ENCODE data around the gene CLPTM1.
"Not testable (repeated sequence)": the region's sequence is repeated elsewhere in the genome, so short reads cannot be mapped to it uniquely, and the experiment has no call there.

CLPTM1 gene

GRCh38 chr19:44942067-44942571 is 13.1 kb upstream of the CLPTM1 start, which contains the start of gene APOC4:
TSS of gene APOC4 (plus strand) at chr19:44942237. CDS start at chr19:44942278, 41 bp downstream.
- no peak for DNase-seq

DNA sequence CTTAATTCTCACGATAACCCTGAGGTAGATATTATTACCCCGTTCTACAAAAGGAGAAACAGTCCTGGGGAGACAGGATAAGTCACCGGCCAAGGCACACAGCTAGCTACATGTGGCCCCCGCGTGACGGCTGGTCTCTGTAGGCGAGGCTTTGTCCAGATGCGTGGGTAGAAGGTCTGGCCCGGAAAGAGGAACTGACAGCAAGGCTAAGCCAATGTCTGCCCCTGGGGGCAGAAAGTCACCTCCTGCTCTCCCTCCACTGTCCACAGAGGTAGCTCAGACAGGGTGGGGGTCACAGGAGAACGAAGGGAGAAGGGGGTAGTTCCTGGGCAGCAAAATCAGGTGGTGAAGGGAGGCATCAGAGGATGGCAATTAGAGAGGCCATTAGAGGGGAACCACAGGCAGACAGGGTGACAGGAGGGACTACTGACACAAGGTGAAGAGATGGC is 11.4 kb upstream of the CLPTM1 start:
- no peak for DNase-seq

GRCh38 chr19:44947041-44947581 is 8.1 kb upstream of the CLPTM1 start:
- no peak for DNase-seq

- no peak for DNase-seq
These were observed 6.9 kb upstream of the CLPTM1 start for GRCh38 chr19:44948237-44948636.

- no peak for DNase-seq
These were observed 6.3 kb upstream of the CLPTM1 start for GRCh38 chr19:44948763-44949374.

DNA sequence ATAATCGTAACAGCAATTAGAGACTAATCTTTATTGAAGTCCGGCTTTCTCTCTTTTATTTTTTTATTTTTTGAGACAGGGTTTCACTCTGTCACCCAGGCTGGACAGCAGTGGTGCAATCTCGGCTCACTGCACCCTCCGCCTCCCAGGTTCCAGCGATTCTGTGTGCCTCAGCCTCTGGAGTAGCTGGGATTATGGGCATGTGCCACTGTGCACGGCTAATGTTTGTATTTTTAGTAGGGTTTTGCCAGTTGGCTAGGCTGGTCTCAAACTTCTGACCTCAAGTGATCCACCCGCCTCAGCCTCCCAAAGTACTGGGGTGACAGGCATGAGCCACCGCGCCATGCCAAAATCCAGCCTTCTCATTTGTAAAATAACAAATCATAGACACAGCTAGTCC is 5.6 kb upstream of the CLPTM1 start:
- no peak for DNase-seq

DNA sequence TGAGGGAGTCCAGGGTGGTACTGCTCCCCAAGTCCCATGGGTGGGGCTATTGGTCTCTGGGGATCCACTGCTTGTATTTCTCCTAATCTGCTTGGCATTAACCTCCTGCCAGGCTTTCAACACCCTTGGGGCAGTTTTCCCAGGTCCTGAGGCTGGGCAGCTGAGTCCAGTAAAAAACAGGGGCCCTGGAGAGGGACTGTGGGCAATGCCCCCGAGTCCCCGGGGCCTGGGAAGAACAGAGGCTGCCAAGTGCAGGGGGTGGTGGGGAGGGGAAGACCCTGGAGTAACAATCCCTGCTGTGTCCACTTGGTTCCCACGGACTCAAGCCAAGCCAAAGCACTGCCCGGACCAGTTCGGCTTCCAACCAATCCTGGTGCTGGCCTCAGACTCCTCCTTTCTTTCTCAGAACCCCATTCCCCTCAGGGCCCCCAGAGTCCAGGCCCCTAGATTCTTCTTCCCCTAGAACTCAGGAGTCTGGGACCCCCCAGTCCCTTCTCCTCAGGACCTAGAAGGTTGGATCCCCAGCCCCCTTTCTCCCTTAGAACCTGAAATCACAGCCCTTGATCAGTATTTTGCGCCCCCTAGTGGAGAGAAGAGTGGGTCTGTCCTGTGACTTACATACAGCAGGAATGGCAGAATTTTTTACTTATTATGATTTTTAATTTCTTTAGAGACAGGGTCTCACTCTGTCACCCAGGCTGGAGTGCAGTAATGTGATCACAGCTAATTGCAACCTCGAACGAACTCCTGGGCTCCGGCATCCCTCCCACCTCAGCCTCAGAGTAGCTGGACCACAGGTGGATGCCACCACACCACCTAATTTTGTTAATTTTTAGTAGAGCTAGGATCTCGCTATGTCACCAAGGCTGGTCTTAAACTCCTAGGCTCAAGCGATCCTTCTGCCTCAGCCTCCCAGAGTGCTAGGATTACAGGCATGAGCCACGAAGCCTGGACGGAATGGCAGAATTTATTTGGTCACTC is 3.7 kb upstream of the CLPTM1 start:
- DNase-seq, result peak; percentile 52

DNA sequence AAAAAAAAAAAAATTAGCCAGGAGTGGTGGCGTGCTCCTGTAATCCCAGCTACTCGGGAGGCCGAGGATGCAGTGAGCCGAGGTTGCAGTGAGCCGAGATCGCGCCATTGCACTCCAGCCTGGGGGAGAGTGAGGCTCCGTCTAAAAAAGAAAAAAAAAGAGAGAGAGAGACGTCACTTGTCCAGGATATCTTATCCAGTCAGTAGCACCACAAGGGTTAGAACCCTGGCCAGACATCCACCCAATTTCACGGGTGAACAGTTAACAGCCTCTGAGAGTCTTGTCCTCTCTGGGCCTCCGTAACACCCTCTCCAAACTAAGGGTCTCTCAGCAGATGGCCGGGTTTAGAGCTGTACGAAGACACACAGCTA is 917 bp upstream of the CLPTM1 start:
- no peak for DNase-seq

DNA sequence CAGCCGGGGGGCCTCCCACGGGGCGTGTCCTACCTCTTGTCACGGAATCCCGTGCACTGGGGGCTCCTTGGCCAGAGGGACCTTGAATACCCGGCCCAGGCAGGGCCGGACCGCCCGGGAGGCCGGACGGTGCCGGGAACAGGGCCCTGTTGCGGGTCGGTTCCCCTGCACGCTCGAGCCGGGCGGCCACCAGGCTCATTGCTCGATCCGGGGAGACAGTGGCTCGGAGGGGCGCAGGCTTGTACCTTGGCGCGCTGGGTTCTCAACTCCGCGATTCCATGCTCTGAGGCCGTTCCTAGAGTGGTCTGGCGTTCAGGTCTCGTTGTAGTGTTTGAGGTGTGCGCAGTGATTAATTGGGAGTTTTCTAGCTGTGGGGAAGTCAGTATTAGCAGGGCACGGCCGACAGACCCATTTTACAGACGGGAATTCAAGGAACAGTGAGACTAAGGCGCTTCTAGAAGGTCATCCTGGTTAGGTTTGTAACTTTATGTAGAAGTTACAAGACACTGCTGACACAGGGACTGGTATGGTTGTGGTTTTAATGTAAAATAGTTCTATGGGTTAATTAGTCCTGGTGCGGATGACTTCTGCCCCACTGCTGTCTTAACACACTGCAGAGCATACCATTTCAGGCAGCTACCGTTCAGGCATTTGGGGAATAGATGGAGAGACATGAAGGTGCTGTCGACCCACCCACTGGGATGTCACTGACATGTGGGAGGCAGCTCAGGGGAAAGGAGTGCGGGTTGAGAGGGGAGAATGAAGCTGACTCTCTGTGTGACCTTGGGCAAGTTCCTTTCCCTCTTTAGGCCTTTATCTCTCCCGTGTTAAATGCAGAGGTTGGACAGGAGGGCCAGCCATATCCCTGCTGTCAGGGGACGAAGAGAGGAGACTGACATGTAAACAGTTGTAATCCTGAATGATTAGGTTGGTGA is 592 bp downstream of the CLPTM1 start:
- no peak for DNase-seq

- no peak for DNase-seq
These were observed 2.3 kb downstream of the CLPTM1 start for GRCh38 chr19:44957526-44957925.

GRCh38 chr19:44958090-44958489 is 2.9 kb downstream of the CLPTM1 start:
- no peak for DNase-seq

DNA sequence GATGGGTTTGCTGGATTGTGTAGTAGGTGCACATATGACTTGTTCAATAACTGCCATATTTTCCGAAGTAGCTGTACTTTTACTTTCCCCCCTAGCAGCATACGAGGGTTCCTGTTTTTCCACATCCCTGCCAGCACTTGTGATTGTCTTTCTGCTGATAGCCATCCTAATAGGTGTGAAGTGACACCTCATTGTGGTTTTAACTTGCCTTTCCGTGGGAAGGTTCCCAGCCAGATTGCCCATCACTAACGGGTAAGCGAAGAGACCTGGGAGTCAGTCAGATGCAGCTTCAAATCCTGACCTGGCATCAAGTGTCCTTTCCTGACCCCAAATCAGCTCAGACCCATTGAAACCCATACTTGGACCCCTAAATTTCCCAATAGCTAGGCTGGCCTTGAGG is 4.5 kb downstream of the CLPTM1 start:
- no peak for DNase-seq

DNA sequence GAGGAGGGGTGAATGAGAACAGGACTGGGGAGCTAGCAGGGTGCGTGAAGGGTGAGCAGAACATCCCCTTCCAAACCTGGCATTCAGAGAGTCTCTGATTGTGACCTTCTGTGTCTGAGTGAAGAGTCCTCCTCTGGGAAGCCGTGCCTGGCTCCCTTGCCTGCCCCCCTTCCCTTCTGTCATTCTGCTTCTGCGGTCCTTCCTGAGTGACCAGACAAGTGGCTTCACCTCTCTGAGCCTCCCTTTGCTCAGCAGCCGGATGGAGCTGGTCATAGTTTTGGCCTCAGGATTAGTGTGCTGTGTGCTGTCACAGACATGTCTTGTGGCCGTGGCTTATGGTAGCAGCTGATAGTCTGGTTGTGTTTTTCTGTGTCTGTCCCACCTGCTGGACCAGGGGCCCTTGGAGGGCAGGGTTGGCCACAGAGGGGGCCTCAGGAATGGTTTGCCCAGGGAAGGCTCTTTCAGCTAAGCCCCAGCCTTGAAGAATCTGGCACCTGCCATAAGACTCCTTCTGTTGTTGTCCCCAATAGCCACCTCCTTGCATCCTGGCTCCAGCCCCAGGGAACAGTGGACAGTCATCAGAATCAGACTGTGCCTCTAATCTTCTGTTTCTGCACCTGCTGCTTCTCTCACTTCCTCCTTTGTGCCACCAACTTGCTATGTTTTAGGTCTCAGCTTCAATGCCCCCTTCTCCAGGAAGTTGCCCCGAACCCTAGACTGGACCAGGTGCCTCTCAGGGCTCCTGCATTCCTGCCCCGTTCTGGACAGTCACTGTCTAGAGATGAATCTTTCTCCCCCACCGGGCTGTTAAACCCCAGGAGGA is 5.9 kb downstream of the CLPTM1 start:
- no peak for DNase-seq

DNA sequence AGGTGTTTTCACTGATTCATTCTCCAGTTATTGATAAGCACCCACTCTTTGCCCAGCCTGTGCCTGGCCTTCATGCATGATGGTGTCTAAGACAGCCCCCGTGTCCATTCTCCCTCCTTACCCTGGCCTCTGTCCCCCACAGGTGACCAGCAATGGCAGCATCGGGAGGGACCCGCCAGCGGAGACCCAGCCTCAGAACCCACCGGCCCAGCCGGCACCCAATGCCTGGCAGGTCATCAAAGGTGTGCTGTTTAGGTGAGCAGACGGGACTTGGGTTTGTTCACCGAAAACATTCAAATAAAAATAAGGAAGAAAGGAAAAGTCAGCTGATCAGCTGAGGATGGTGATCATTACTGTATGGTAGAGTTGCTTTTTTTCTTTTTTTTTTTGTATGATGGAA is 6.6 kb downstream of the CLPTM1 start:
- DNase-seq, result no peak

GRCh38 chr19:44968118-44968517 is 12.9 kb downstream of the CLPTM1 start:
- no peak for DNase-seq

DNA sequence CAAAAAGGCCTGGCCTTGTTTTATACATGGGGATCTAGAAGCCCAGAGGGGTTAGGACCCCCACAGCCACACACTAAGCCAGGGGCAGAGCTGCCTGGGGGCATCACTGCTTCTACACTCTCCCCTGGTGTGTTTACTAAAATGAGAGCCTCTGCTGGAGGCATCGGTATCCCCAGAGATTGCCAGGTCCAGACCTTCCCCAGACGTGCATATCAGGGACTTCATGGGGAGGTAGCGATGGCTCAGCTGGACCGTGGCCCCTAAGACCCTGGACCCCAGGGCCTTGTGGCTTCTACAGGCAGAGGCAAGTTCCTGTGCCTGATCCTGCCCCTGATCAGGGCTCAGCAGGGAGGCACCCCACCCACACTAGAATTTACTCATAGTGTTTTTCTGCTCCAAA is 13.5 kb downstream of the CLPTM1 start:
- no peak for DNase-seq

- no peak for DNase-seq
These were observed 14.3 kb downstream of the CLPTM1 start for GRCh38 chr19:44969437-44969836.

DNA sequence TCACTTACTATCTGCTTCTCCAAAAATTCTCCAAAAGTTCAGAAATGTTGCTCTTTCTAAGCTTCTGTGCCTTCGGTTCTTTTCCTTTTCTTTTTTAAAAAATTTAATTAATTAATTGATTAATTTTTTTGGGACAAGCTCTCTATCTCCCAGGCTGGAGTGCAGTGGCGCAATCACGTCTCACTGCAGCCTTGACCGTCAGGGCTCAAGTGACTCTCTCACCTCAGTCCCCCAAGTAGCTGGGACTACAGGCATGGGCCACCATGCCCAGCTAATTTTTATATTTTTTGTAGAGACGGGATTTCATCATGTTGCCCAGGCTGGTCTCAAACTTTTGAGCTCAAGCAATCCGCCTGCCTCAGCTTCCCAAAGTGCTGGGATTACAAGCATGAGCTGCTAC is 16.3 kb downstream of the CLPTM1 start:
- not testable (repeated sequence) for DNase-seq

- no peak for DNase-seq
These were observed 17.6 kb downstream of the CLPTM1 start for GRCh38 chr19:44972802-44973201.

DNA sequence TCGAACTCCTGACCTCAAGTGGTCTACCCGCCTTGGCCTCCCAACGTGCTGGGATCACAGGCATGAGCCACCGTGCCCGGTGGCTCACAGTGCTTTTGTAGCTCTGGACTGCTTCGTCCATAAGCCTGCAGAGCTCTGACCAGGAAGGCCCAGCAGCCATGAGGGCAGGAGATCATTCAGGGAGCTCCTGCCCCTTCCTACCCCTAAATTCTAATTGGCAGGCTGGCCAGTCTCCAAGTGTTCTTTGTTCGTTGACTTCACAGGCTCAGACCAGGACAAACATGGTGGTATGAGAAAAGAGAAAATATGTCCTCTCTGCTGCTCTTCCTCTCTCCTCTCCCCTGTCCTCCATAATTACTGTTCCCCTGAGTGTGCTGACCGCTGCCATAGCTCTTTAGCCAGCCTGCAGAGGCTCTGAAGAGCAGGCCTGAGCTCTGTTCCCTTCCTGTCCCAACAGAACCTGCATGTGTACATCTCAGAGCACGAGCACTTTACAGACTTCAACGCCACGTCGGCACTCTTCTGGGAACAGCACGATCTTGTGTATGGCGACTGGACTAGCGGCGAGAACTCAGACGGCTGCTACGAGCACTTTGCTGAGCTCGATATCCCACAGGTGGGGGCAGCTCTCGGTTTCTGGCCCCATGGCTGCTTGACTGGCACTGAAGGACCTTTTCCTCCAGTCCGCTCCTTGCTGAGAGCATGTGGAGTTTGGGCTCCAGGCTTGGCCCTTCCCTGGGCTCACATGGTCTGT is 19.0 kb downstream of the CLPTM1 start:
- no peak for DNase-seq

DNA sequence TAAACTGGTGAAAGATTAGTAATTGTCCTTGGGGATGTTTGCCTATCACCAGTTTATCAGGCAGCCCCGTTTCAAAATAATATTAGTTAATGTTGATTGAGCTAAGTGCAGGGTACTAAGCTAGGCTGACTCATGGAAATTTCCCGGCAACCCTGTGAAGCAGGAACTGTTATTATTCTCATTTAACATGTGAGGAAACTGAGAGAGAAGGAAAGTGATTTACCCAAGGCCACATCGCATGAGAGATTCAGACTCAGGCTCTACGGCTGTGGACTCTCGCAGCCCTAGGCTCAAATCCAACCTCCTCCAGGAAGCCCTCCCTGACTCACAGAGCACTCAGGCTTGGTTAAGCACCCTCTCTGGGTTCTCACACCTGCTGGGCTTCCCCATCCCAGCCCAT is 19.7 kb downstream of the CLPTM1 start:
- DNase-seq, result no peak

Data from activated CD8-positive, alpha-beta memory T cell treated with anti-CD3 and anti-CD28 coated beads, Interleukin-2, amount 50 U/mL, for 4 hours (primary cell).